Fibroblast of peridontal ligament (primary cell): Measurements from ENCODE around the gene HECTD2.
"Not testable (repeated sequence)": the region's sequence is repeated elsewhere in the genome, so short reads cannot be mapped to it uniquely, and the experiment has no call there.

ENCODE experiments used
- DNase-seq: peaks from one replicate; pipeline ENCODE4 v3.0.0-alpha.2; 2010; ENCODE audit errors: extremely low read depth

Gene HECTD2

GRCh38 chr10:91412354-91413087, 2.4 kb downstream of the HECTD2 start:
- no peak for DNase-seq

- no peak for DNase-seq
These were observed 5.7 kb downstream of the HECTD2 start for GRCh38 chr10:91415816-91416215.

DNA sequence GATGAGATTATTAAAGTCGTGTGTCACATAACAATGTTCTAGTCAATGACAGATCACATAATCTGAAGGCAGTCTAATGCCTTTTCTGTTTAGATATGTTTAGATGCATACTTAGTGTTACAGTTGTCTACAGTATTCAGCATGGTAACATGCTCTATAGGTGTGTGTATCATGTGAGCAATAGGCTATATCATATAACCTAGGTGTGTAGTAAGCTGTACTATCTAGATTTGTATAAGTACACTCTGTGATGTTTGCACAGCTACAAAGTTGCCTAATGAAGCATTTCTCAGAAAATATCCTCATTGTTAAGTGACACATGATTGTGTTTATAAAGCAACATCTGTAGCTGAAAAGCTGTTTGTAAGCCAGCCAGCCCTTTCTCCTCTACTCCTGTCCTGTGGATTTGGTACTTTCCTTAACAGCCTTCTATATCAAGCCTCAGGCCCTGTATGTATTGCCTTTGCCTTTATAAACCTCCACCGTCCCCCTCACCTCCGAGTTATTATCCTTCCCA, 6.3 kb downstream of the HECTD2 start:
- DNase-seq: no peak

DNA sequence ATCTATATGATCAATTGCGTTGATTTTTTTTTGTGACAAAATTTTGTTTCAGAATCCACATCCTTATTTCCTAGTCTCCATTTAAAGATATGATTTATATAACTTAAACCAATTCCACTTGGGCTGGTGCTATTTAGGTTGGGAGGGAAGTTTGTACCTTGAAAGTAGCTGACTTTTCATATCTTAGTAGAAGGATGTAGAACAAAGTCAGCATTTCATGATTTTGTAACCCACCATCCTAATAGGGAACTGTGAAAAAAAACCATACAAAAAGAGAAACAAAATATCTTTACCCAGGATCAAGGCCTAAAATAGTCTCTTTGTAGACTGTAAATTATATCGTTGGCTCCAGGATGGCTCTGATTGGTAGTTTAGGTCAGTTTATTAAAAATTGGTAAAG, 8.3 kb downstream of the HECTD2 start:
- DNase-seq: no peak

GRCh38 chr10:91420868-91421267, 10.7 kb downstream of the HECTD2 start:
- DNase-seq: peak; percentile 56

DNA sequence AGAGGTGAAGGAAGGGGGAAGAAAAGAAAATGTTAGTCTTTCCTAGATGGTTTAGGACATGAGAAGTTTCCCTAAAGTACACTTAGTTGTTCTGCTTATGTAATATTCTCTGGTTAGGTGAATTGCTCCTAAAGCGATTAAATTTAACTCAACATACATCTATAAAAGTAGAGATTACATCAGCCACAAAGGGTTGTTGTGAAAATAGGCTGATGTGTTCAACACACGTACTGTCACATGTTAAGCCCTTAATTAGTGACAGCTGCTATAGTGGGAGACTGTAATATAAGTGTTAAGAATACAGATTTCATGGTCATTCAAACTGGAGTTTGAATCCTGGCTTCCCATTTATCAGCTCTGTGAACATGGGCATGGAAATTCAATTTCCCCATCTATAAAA, 12.8 kb downstream of the HECTD2 start:
- peak; percentile 45 for DNase-seq

DNA sequence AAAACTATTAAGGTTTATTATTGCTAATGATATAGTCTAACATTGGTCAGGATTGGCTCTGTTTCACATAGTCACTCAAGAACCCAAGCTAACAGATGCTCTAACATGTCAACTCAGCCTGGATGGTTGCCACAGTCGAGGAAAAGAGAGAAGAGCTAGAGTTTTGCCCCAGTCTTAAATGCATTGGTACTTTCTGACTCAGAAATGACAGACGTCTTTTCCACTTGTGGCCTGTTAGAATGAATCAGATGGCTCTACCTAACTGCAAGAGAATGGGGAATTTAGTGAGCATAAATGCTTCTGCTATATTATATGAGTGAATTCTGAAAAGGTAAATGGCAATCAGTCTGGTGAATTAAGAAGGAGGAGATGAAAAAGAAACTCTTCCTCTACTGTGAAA, 13.9 kb downstream of the HECTD2 start:
- no peak for DNase-seq

- DNase-seq: no peak
These were observed 22.0 kb downstream of the HECTD2 start for GRCh38 chr10:91432175-91432574.

DNA sequence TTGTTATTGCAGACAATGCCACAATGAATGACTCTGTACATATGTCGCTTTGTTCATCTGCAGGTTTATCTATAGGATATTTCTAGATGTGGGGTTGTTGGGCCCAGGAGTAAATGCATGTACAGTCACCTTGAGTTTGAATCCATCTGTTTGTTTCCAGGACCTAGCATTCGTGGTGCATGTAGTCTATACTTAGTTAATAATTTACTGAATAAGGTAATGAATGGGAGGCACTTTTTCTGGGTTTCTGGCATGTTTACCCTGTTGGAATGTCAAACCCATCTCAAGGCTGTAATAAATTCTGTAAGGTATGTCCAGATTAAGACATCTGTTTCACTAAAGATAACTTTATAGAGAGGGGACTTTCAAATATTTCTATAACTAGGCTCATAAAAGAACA, 23.5 kb downstream of the HECTD2 start:
- DNase-seq: no peak

DNA sequence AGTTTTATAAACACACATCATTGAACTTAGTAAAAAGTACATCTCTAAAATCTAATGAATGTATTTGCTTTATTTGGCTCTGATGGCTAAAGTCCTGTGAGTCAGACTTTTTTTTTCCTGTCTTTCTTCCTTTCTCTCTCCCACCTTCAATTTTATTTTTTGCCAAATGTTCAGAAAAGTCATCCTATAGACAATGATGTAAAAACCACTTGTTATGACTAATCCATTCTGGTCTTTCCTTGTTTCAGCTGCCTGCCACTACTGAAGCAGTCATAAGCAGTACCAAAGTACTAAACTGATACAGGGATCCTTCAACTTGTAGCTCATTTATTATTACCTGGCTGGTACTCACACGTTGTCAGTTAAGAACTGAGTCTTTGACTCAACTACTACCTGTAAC, 23.9 kb downstream of the HECTD2 start:
- DNase-seq: peak; percentile 21

GRCh38 chr10:91435241-91435640, 25.1 kb downstream of the HECTD2 start:
- no peak for DNase-seq

GRCh38 chr10:91438228-91438627, 28.1 kb downstream of the HECTD2 start:
- DNase-seq: not testable (repeated sequence)

- DNase-seq: peak; percentile 10
These were observed 34.4 kb downstream of the HECTD2 start for GRCh38 chr10:91444211-91445182.

- no peak for DNase-seq
These were observed 41.9 kb downstream of the HECTD2 start for GRCh38 chr10:91452063-91452462.

GRCh38 chr10:91453535-91453934, 43.4 kb downstream of the HECTD2 start:
- no peak for DNase-seq

DNA sequence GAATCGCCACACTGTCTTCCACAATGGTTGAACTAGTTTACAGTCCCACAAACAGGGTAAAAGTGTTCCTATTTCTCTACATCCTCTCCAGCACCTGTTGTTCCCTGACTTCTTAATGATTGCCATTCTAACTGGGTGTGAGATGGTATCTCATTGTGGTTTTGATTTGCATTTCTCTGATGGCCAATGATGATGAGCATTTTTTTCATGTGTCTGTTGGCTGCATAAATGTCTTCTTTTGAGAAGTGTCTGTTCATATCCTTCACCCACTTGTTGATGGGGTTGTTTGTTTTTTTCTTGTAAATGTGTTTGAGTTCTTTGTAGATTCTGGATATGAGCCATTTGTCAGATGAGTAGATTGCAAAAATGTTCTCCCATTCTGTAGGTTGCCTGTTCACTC, 45.0 kb downstream of the HECTD2 start:
- DNase-seq: not testable (repeated sequence)

DNA sequence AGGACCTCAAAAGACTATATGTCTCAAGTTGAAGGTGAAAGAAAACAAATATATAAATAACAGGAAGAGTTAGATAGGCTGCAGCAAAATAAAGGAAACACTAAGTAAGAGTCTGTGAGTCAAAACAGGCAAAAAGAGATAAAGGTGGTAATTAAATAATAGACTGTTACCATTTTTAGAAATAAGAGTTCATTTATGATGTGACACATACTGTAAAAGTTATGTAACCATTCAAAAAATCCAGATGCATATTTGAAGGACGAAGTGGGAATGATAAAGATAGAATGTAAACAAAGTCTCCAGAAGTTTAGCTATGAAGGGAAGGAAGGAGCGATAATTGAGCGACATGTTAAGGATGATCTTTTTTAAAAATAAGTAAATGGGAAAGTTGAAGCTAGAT, 50.5 kb downstream of the HECTD2 start:
- DNase-seq: no peak

- DNase-seq: peak; percentile 6
These were observed 52.3 kb downstream of the HECTD2 start for GRCh38 chr10:91462423-91462822.

GRCh38 chr10:91464500-91464899, 54.4 kb downstream of the HECTD2 start:
- DNase-seq: no peak

DNA sequence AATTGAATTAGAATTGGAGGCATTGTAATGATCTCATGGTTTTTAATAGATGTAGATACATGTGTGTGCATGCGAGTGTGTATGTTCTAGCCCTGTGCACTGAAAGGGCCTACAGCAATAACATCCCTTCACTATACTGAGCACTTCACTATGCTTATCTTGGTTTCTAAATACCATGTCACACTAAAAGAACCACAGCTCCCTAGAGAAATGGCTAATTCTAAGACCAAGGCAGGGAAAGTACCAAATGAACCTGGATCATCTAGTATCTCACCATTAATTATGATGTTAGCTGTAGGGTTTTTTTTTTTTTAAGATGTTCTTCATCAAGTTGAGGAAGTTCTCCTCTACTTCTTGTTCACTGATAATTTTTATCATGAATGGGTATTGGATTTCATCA, 55.1 kb downstream of the HECTD2 start:
- no peak for DNase-seq

DNA sequence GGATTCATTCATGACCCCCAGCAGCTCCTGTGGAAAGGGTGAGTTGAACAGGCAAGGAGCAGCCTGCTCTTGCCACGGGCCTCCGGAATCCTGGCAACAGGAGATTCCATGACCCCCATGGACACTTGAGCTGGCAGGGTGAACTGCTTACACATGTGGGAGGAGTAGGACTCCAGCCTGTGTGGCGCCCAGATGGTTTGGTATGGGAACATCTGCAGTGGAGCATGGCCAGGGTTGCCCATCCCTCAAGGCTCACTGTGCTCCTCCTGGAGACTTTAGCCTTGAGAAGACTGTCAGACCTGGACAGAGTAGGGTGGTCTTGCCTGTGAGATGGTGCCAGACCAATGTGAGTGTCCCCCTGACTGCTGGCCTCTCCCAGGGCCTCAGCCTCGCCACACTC, 57.0 kb downstream of the HECTD2 start:
- no peak for DNase-seq

- DNase-seq: no peak
These were observed 61.5 kb downstream of the HECTD2 start for GRCh38 chr10:91471602-91472001.

GRCh38 chr10:91472911-91473310, 62.8 kb downstream of the HECTD2 start:
- no peak for DNase-seq
